Esophagus squamous epithelium (tissue), 5 donors: ENCODE measurements around the gene NUP188. TPM values are rescaled to one million over a fixed set of nuclear protein-coding genes. Genes with fewer than 3 reads are reported as not detected.
A peak's percentile ranks its signal among the peaks of the same experiment; 100 is the strongest.

Experiments used
- DNase-seq: peaks from one replicate; lab custom pipeline; 2025; lab: John Stamatoyannopoulos, UW
- H3K27ac ChIP-seq, 4 donors: fragments of 200-600 bp; sonication (generic); one replicate each; pipeline ENCODE4 v1.5.1; 2016 to 2019; ENCODE audit warnings: mild to moderate bottlenecking in 1 of 4
- H3K27me3 ChIP-seq, 4 donors: fragments of 200-600 bp; sonication (generic); 1 replicate in 3 of 4; 2 replicates in 1 of 4; pipeline versions ENCODE4 v1.5.1 to v1.6.0; 2017 to 2021; ENCODE audit warnings: antibody characterized with exemption in 1 of 4
- H3K36me3 ChIP-seq, 3 donors: fragments of 200-600 bp; sonication (generic); one replicate each; pipeline ENCODE4 v1.5.1; 2016 to 2019
- H3K4me1 ChIP-seq, 3 donors: fragments of 200-600 bp; sonication (generic); one replicate each; pipeline ENCODE4 v1.5.1; 2017 to 2019
- H3K4me3 ChIP-seq, 4 donors: fragments of 200-600 bp; sonication (generic); 1 replicate in 3 of 4; 2 replicates in 1 of 4; pipeline ENCODE4 v1.5.1; 2016 to 2019; ENCODE audit warnings: mild to moderate bottlenecking in 2 of 4, moderate library complexity in 1 of 4
- H3K9me3 ChIP-seq, 3 donors: fragments of 200-600 bp; sonication (generic); one replicate each; pipeline ENCODE4 v1.5.1; 2016 to 2019
- POLR2A ChIP-seq, 4 donors: fragments of 450-650 bp; IDR thresholded peaks; one replicate each; pipeline ENCODE4 v1.6.1; 2017; ENCODE audit warnings: antibody characterized with exemption in 4 of 4, mild to moderate bottlenecking in 4 of 4, moderate library complexity in 3 of 4
- WGBS, 2 donors: methylation state at CpG; one replicate each; pipeline ENCODE4 v1.1.5; 2018; 5-methylcytosine and 5-hydroxymethylcytosine counted together
- intact Hi-C: fragments of 100-400 bp; cut with DNase I; formaldehyde crosslinking; loops from one replicate; pipeline ENCODE4 v1.15.0; 2022
- total RNA-seq, 4 donors: library from RNA; depleted of rRNA; stranded (reverse); fragments of >200 nt; gene quantifications; one replicate each; pipeline ENCODE4 v1.1.0, GENCODE V29; 2016
- TF ChIP-seq, protein P1 (sequence below), 6 experiments: fragments of 450-650 bp in 4 of 6; fragments of 200-600 bp in 2 of 6; sonication (generic) in 2 of 6; IDR thresholded peaks; one replicate each; pipeline ENCODE4 v1.5.1; 2016 to 2019; ENCODE audit warnings: antibody characterized with exemption in 6 of 6, mild to moderate bottlenecking in 4 of 6, moderate library complexity in 4 of 6
- donor health status: DM: yes; HTN: yes; CAD: no.

The NUP188 gene
- total RNA-seq, 4 donors from 2014 or later = 61.0 to 78.6 (median 67.1) TPM

DNA sequence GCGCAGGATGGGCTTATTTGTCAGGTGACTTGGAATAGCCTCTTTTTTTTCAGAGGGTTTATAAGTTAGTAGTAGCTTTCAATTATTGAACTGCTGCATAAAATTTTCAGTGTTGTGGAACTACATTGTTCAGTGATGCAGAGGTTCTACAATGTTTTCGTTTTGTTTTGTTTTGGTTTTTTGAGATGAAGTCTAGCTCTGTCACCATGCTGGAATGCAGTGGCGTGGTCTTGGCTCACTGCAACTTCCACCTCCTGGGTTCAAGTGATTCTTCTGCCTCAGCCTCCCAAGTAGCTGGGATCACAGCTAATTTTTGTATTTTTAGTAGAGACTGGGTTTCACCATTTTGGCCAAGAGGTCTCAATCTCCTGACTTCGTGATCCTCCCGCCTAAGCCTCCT lies 22.0 kb downstream of the NUP188 start:
- Histone ChIP-seq H3K4me1 (no peaks in the 10 kb centered on the region), H3K9me3 (no peaks in the 10 kb centered on the region), H3K4me3 (no peak overlapping the region), H3K27me3 (no peaks in the 10 kb centered on the region), H3K27ac (no peak overlapping the region), H3K36me3 (peaks cover 0 to 100% (median 42%) of the 10 kb centered on the region in 3 donors)
- no peak for DNase-seq
- intact Hi-C loops = no loop called here
- TF ChIP-seq, protein P1, sequence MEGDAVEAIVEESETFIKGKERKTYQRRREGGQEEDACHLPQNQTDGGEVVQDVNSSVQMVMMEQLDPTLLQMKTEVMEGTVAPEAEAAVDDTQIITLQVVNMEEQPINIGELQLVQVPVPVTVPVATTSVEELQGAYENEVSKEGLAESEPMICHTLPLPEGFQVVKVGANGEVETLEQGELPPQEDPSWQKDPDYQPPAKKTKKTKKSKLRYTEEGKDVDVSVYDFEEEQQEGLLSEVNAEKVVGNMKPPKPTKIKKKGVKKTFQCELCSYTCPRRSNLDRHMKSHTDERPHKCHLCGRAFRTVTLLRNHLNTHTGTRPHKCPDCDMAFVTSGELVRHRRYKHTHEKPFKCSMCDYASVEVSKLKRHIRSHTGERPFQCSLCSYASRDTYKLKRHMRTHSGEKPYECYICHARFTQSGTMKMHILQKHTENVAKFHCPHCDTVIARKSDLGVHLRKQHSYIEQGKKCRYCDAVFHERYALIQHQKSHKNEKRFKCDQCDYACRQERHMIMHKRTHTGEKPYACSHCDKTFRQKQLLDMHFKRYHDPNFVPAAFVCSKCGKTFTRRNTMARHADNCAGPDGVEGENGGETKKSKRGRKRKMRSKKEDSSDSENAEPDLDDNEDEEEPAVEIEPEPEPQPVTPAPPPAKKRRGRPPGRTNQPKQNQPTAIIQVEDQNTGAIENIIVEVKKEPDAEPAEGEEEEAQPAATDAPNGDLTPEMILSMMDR (IDR thresholded peaks at IDR 0.05) = no peak
- TF ChIP-seq POLR2A (IDR thresholded peaks at IDR 0.05) = no peak
- 90 to 94% methylated on average over 5 of the region's 5 CpGs for WGBS, 2 donors

DNA sequence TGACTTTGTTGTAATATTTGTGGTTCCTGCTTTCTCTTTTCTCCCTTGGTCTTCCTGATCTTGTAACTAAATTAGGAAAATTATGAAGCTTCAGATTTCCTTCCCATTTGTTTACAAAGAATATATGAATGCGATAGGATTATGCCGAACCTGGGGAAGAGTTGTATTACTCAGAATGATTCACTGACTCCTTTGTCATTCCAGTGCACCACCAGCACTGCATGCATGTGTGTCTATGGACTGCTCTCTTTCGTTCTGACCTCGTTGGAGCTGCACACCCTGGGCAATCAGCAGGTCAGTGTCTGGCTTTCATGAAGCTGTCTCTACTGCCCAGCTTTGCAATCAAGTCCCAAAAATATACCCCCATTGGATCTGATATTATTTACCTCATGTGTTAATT lies 25.5 kb downstream of the NUP188 start:
- WGBS, 2 donors = 48 to 50% methylated on average over 4 of the region's 4 CpGs
- no peaks in the 10 kb centered on the region for H3K27me3 ChIP-seq
- intact Hi-C loops = no loop called here
- no peaks in the 10 kb centered on the region for H3K9me3 ChIP-seq
- H3K36me3 ChIP-seq = peaks cover 0 to 100% (median 57%) of the 10 kb centered on the region in 3 donors
- no peak for DNase-seq
- H3K4me1 ChIP-seq = no peaks in the 10 kb centered on the region
- no peak for TF ChIP-seq POLR2A (IDR thresholded peaks at IDR 0.05)
- TF ChIP-seq, protein P1 (IDR thresholded peaks at IDR 0.05) = no peak
- no peak overlapping the region for H3K27ac ChIP-seq
- no peak overlapping the region for H3K4me3 ChIP-seq

DNA sequence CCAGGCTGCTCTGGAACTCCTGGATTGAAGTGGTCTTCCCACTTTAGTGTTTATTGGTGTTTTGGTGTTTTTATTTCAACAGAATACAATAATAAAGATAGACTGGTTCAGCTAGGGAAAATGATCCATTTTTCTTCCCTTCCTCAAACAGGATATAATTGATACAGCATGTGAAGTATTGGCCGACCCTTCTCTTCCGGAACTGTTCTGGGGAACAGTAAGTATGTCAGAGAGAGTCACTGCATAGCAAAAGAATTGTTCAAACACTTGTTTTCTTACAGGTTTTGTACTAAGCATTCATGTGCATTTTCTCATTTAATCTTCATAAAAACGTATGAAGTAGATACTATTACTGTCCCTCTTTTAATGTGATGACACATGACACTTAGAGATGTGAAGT lies 31.6 kb downstream of the NUP188 start:
- WGBS, 2 donors = 90% methylated on average over 3 of the region's 3 CpGs
- no peaks in the 10 kb centered on the region for H3K4me1 ChIP-seq
- TF ChIP-seq POLR2A (IDR thresholded peaks at IDR 0.05) = no peak
- TF ChIP-seq, protein P1 (IDR thresholded peaks at IDR 0.05) = no peak
- no peak for DNase-seq
- H3K27me3 ChIP-seq = no peaks in the 10 kb centered on the region
- peaks cover 13 to 100% (median 60%) of the 10 kb centered on the region in 3 donors for H3K36me3 ChIP-seq
- H3K9me3 ChIP-seq = no peaks in the 10 kb centered on the region
- H3K27ac ChIP-seq = no peak overlapping the region
- H3K4me3 ChIP-seq = no peak overlapping the region
- intact Hi-C loops = no loop called here

DNA sequence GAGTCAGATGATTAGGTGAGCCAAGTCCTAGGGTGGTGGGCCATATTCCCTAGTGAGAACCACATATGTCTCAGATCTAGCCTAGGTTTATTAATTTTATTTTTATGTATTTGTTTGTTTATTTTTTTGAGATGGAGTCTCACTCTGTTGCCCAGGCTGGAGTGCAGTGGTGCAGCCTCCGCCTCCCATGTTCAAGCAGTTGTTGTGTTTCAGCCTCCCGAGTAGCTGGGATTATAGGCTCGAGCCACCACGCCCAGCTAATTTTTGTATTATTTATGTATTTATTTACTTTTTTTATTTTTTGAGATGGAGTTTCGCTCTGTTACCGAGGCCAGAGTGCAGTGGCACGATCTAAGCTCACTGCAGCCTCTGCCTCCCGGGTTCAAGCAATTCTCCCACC lies 36.0 kb downstream of the NUP188 start:
- no peak for DNase-seq
- no peak overlapping the region for H3K27ac ChIP-seq
- no peak for TF ChIP-seq POLR2A (IDR thresholded peaks at IDR 0.05)
- TF ChIP-seq, protein P1 (IDR thresholded peaks at IDR 0.05) = no peak
- intact Hi-C loops = no loop called here
- H3K9me3 ChIP-seq = no peaks in the 10 kb centered on the region
- no peaks in the 10 kb centered on the region for H3K27me3 ChIP-seq
- peaks cover 0 to 28% (median 0%) of the 10 kb centered on the region in 3 donors for H3K4me1 ChIP-seq
- H3K4me3 ChIP-seq = no peak overlapping the region
- peaks cover 23 to 100% (median 54%) of the 10 kb centered on the region in 3 donors for H3K36me3 ChIP-seq
- 95 to 97% methylated on average over 8 of the region's 8 CpGs for WGBS, 2 donors

DNA sequence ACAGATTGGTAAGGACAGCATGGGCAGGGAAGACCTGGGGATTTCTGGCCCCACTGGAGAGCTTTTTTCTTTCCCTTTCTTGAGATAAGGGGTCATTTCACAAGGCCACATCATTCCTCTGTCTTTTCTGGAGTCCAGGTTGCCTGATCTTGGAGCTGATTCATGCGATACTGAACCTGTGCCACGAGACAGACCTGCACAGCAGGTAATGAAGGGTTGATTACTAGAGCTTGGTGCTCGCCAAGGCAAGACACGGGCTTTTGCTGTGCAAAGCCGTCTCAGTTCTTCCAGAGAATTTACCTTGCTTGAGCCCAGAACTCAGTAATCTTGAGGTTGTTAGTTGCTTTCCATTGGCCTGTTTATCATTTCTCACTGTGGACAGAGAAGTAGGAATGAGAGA lies 39.2 kb downstream of the NUP188 start:
- Histone ChIP-seq H3K9me3 (no peaks in the 10 kb centered on the region), H3K4me3 (no peak overlapping the region), H3K36me3 (peaks cover 17 to 100% (median 58%) of the 10 kb centered on the region in 3 donors), H3K4me1 (peaks cover 0 to 28% (median 0%) of the 10 kb centered on the region in 3 donors), H3K27me3 (no peaks in the 10 kb centered on the region), H3K27ac (peak overlapping the region in 3 of 4 donors; percentile 61 to 81 (median 77))
- TF ChIP-seq, protein P1 (IDR thresholded peaks at IDR 0.05) = no peak
- no peak for TF ChIP-seq POLR2A (IDR thresholded peaks at IDR 0.05)
- intact Hi-C loops = no loop called here
- WGBS, 2 donors = 51 to 82% methylated on average over 4 to 5 of the region's 5 CpGs
- DNase-seq = no peak
